Endothelial cell of umbilical vein (primary cell): Measurements from ENCODE around the gene EEFSEC.

Experiments used
- CTCF ChIP-seq, 2 donors: IDR thresholded peaks; 1 replicate in 1 of 2; 2 replicates in 1 of 2; pipeline ENCODE4 v1.5.1; 2011; ENCODE audit warnings: low read length in 2 of 2, mild to moderate bottlenecking in 2 of 2, moderate library complexity in 2 of 2, control low read depth in 1 of 2, inconsistent platforms in 1 of 2, low read depth in 1 of 2; ENCODE audit not compliant: insufficient read depth in 1 of 2; ENCODE audit errors: extremely low read depth in 1 of 2
- EZH2 ChIP-seq: IDR thresholded peaks from 2 replicates; pipeline ENCODE4 v1.6.1; 2012; ENCODE audit warnings: borderline replicate concordance, low read depth, mild to moderate bottlenecking, moderate library complexity, low read length, inconsistent platforms; ENCODE audit not compliant: severe bottlenecking
- GATA2 ChIP-seq: IDR thresholded peaks from 2 replicates; pipeline ENCODE4 v1.7.0; 2011; ENCODE audit warnings: low read depth, mild to moderate bottlenecking, moderate library complexity, mixed read lengths, low read length; ENCODE audit not compliant: insufficient read length, insufficient read depth
- MAX ChIP-seq: IDR thresholded peaks from 2 replicates; pipeline ENCODE4 v1.6.1; 2011; ENCODE audit not compliant: insufficient read depth, insufficient read length
- MYC ChIP-seq: IDR thresholded peaks from one replicate; pipeline ENCODE4 v1.6.1; 2011; ENCODE audit warnings: mild to moderate bottlenecking, low read depth, low read length
- POLR2A ChIP-seq: IDR thresholded peaks from 2 replicates; pipeline ENCODE4 v1.6.1; 2012; ENCODE audit warnings: low read depth, mild to moderate bottlenecking, control low read depth, low read length
- POLR2AphosphoS5 ChIP-seq: IDR thresholded peaks from 2 replicates; pipeline ENCODE4 v1.6.1; 2012; ENCODE audit warnings: low read depth, mild to moderate bottlenecking, control low read depth, low read length, moderate library complexity; ENCODE audit not compliant: insufficient read depth

- TF ChIP-seq CTCF (IDR thresholded peaks at IDR 0.05; ENCODE audit: extremely low read depth in 1 of 2, insufficient read depth in 1 of 2, low read depth in 1 of 2, low read length in 2 of 2) (no peak), POLR2A (no peak), MYC (no peak), POLR2AphosphoS5 (no peak), EZH2 (no peak), GATA2 (no peak), MAX (no peak)
These were observed 84.3 kb downstream of the EEFSEC start for GRCh38 chr3:128237348-128238183.
